ENCODE results near the gene TBC1D7.

The TBC1D7 gene

GRCh38 chr6:13318821-13319220 is 9.5 kb downstream of the TBC1D7 start:
- no peak for DNase-seq

DNA sequence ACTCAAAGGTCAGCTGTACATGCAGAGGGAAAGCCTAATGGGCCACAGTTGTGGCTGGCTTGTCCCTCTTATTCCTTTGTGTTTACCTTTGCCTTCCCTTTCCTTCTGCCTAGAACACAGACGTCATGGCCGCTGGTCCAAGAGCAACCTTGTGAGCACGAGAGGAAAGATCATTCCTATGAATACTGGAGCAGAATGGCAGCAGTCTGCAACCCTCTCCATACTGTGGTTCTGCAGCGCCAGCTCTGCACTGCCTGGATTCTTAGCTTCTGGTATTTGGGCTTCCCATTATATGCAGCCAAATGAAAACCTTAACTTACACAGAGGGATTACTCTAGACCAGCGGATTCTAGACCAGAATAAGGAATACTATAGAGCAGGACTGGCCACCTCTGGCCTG is 12.4 kb downstream of the TBC1D7 start:
- no peak for DNase-seq

GRCh38 chr6:13314806-13315205 is 13.5 kb downstream of the TBC1D7 start:
- DNase-seq: no peak

GRCh38 chr6:13311155-13311554 is 17.2 kb downstream of the TBC1D7 start:
- no peak for DNase-seq

- DNase-seq: no peak
Observed at GRCh38 chr6:13308332-13308731, 20.0 kb downstream of the TBC1D7 start.

DNA sequence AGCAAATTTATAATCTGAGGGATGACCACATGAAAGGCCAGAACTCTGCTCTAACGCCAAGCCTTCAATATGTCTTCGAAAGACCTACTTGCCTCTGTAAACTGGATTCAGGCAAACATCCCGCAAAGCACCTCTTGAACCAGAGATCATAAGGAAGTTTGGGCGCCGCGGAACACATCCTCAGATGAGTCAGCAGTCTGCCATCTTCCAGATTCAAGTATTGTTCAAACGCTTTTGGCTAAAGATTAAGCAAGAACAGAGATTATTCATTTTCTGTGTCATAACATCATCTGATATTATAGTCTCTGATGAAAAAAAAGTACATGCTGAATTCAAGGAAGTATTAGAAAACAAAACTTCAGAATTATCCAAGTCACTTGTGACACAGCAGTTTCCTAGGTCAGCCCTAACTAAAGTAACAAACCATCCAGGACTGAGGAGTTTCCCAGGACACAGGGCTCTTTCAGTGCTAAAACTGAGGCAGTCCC is 20.8 kb downstream of the TBC1D7 start:
- DNase-seq: no peak

GRCh38 chr6:13305791-13306190 is 22.5 kb downstream of the TBC1D7 start:
- DNase-seq: no peak

DNA sequence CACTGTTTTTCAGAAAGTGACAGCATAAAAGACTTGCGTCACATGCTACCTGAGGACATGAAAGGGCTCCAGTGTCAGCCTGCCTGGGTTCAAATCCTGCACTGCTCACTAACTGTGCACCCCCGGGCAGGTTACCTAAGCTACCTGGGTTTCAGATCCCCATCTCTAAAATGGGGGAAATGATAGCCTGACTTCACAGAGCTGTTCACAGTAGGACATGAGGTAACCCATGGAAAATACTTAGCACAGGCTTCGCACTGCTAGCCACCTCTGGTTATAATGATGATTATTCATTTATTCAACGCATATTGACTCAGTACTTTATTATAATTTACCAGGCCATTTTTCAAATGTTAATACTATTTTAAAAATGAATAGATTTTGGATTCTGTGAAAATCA is 23.0 kb downstream of the TBC1D7 start:
- DNase-seq: no peak

GRCh38 chr6:13304580-13305260 is 23.6 kb downstream of the TBC1D7 start:
- peak; percentile 16 for DNase-seq

GRCh38 chr6:13304101-13304500 is 24.2 kb downstream of the TBC1D7 start:
- peak; percentile 22 for DNase-seq

- no peak for DNase-seq
Observed at GRCh38 chr6:13303668-13304017, 24.7 kb downstream of the TBC1D7 start.

DNA sequence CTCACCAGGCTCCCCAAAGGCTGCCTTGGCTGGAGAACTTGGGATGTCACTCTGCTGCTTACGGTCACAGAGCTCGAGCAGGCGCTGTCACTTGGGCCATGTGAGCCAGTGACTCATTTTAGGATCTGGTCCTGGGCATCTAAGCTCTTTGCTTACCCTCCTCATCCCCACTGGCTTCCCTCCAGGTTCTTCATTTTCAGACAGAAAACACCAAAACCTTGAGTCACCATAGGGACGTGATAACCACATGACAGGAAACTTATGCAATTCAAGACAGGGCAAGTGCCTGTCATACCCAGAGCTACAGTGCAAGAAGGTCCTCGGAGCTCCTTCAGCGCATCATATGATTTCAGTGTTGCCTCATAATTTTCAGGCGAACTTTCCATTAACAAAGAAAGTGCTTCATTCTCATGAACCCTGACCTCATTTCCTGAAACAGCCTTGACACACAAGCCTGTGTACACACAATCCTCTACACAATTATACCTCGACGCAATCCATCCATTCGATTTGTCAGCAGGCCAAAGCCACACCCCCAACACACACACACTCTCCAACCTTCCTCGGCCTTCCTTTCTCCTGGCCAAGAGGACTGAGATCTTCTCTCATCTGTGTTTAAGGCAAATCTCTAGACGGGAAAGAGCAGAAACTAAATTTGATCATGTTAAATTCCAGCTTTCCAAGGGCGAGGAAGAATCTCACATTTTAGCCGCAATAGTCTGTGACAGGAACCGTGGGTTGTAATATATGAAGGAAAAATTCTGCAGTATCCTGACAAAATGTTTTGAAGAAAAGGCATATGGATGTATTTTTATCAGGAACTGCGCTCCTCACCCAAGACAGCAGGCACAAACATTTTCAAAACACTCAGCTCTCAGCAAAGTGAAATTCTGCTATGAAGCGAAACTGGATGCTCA is 25.3 kb downstream of the TBC1D7 start:
- peak; percentile 72 for DNase-seq

GRCh38 chr6:13302291-13302690 is 26.0 kb downstream of the TBC1D7 start:
- no peak for DNase-seq

DNA sequence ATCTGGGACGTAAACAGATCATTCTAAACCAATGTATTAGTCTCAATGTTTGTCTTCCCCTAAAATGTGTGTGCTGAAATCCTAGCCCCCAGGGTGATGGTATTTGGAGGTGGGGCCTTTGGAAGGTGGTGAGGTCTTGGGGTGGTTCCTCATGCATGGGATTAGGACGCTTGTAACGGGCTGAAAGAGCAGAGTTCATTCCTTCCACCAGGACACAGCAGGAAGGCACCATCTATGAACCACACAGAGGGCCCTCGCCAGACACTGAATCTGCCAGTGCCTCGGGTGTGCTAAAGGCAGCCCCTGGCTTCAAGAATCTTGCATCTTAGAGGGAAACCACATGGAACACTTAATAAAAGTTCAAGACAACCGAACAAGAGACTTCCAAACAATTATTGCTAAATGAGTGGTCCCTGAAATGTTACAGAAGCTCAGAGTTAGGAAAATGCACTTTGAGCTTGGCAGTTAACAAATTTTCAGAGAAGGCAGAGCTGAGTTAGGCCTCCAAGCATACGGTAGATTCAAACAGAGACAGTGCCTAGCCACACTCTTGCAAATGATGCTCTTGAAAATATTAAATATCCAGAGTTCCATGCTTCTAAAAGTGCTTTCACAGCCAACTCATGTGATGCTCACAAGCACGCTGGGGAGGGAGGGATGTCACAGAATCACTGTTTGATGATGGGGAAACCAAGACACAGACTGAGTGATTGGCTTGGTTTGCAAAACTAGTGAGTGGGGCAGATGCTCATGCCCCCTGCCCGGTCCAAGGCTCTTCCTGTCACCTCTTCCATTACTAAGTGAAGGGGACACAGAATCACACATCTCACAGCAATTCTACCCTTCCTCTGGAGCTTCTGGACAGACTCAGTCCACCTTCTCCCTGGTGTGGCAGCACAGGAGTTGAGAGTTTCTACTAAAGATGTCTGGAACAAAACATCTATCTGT is 27.4 kb downstream of the TBC1D7 start:
- no peak for DNase-seq

GRCh38 chr6:13299918-13300317 is 28.4 kb downstream of the TBC1D7 start:
- DNase-seq: no peak

DNA sequence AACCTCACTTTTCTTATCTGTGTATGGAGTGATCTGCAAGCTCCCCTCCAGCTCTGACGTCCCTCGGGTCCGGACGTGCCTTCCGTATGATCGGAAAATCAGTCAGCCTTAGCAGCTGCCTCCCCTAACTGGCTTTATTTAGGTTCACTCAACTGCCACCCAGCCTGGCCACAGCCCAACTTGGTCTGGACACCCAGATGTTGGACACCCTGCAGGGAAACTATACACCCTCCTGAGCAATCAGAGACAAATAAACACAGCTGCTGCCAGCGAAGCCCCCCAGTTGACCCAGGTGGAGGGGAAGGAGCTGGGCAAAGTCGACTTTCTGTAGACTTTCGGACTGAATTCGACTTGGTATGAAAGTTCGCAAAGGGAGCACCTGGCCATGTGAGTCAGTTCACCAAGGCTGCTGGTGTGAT is 28.9 kb downstream of the TBC1D7 start:
- no peak for DNase-seq

DNA sequence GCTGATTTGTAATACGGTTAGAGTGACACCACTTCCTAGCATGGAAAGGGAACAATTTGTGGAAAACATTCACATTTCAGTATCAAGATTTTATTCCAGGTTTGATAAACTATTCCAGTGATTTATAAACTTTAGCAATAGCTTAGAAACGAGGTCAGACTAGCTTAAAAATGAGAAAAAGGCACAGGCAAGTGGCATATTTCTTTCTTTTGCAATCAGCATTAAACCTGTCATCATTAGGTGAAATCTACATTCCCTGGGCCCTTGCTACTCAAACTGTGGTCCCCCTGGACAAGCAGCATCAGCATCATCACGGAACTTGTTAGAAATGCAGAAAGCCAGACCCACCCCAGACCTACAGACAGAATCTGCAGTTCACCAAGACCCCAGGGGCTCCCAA is 29.9 kb downstream of the TBC1D7 start:
- no peak for DNase-seq

DNA sequence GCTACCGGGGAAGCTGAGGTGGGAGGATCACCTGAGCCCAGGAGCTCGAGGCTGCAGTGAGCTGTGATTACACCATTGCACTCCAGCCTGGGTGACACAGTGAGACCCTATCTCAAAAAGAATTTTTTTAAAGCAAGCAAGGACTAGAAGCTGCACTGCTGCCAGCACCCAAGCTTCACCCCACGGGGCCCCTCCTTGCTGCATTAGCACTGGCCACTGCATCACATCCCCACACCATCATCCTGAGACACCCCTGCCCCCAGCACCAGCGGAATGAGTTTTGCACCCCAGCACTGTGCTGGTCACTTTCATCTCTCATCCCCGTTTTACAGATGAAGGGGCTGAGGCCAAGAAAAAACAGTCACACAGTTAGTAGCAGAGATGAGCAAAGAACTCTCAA is 30.9 kb downstream of the TBC1D7 start:
- DNase-seq: no peak

DNA sequence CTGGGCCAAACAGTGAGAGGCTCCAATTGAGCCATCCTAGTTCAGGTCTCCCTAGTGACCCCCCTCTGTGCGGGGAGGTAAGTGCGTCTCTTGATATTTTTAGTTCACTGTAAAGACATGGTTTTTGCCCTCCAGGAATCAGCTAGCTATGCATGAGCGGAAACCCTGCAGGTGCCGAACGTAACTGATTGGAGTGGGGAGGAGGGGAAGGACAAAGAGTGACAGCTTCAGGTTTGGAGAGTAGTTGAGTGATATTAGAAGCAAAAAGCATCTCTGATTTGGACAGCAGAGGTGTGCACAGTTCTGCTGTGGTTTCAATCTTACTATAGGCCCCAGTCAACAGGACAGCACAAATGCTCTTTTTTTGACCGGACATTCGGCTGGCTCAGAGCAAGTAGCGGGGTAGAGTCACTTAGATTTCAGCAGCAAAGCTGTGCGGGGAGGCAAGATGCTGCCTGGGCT is 31.8 kb downstream of the TBC1D7 start:
- DNase-seq: no peak

DNA sequence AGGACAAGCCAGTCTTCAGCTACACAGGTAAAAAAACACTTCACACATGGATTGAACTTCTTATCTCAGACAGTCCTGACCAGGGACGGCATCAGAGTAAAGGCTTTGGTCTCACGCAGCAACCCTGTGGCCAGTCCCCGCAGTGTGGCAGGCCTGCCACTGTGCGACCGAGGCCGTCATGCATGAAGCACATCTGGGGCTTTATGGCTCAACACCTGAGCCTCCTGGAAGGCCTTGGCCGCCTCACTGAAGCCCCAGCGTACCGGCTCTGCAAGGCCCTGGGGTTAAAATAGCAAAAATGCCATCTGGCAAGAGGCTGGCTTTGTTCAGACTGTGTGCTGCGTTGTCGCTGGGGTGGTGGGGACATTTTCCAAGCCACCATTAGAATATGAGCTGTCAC is 32.8 kb downstream of the TBC1D7 start:
- DNase-seq: no peak

GRCh38 chr6:13294499-13295069 is 33.8 kb downstream of the TBC1D7 start:
- no peak for DNase-seq

- DNase-seq: no peak
Observed at GRCh38 chr6:13292774-13293173, 35.6 kb downstream of the TBC1D7 start.

DNA sequence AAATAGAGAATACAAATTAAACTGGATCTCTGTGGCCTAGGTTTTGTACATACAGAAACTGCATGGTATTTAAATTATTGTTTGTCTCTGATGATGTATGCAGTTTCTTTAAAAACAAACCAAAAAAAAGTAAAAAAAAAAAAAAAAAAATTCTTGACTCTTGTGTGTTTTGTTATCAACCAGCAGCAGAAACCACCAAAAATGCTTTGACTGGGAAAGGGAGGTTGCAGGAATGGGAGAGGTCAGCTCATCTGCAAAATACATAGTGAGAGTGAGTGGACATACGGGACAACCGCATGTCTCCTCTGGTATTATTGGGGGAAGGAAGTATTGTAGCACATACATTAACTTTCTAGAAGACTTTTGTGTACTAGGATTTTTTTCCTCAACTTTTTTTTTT is 38.0 kb downstream of the TBC1D7 start:
- no peak for DNase-seq
